Psoas muscle (tissue), 8 donors: ENCODE measurements around the gene PAK5. TPM values are rescaled to one million over a fixed set of nuclear protein-coding genes. Genes with fewer than 3 reads are reported as not detected.

Experiments used
- ATAC-seq, 4 donors: fragments of 200-7000 bp; cut with Tn5 transposase; one replicate each; pipeline ENCODE4 v1.9.1; 2020; ENCODE audit warnings: moderate library complexity in 3 of 4, mild to moderate bottlenecking in 2 of 4
- DNase-seq, 2 donors: peaks; one replicate each; pipeline ENCODE4 v3.0.0-alpha.2; 2020
- H3K27ac ChIP-seq: fragments of 200-600 bp; one replicate; pipeline ENCODE4 v1.8.0; 2022
- H3K27me3 ChIP-seq, 3 donors: fragments of 200-600 bp in 1 of 3; one replicate each; pipeline versions ENCODE4 v1.6.1 to v1.8.0; 2013 to 2022; ENCODE audit warnings: low read length in 2 of 3, mild to moderate bottlenecking in 2 of 3, moderate library complexity in 1 of 3; ENCODE audit not compliant: insufficient read depth in 3 of 3
- H3K36me3 ChIP-seq, 2 donors: fragments of 200-600 bp in 1 of 2; one replicate each; pipeline versions ENCODE4 v1.6.1 to v1.8.0; 2013 to 2022; ENCODE audit warnings: low read depth in 1 of 2, mild to moderate bottlenecking in 1 of 2, moderate library complexity in 1 of 2; ENCODE audit not compliant: insufficient read depth in 1 of 2
- H3K4me1 ChIP-seq: fragments of 200-600 bp; one replicate; pipeline ENCODE4 v1.8.0; 2022
- H3K4me3 ChIP-seq: fragments of 200-600 bp; one replicate; pipeline ENCODE4 v1.8.0; 2022; ENCODE audit warnings: mild to moderate bottlenecking
- H3K9me3 ChIP-seq: fragments of 200-600 bp; one replicate; pipeline ENCODE4 v1.8.0; 2022
- CTCF ChIP-seq: fragments of 200-600 bp; IDR thresholded peaks from one replicate; pipeline ENCODE4 v1.8.0; 2022; ENCODE audit warnings: antibody characterized with exemption
- WGBS, 3 donors: extraction: QIAGEN DNeasy Blood & Tissue Kit; methylation state at CpG; one replicate each; pipeline versions ENCODE4 v1.1.6 to v1.1.7; 2013; 5-methylcytosine and 5-hydroxymethylcytosine counted together
- intact Hi-C, 2 donors: fragments of 100-400 bp; cut with DNase I; formaldehyde crosslinking; loops; one replicate each; pipeline versions ENCODE4 v1.11.0 to v1.14.2; 2022
- polyA plus RNA-seq, 3 donors: library from polyadenylated mRNA; stranded (reverse); fragments of 200-250 nt; gene quantifications; one replicate each; pipeline ENCODE4 v1.2.3, GENCODE V29; 2013
- total RNA-seq, 4 donors: library from RNA; stranded (reverse); fragmentation: NEBNext Ultra II Directional in 2 of 4; extraction: Animal tissue kit (Norgen Biotek cat#: 25700) in 2 of 4; gene quantifications; one replicate each; pipeline versions ENCODE4 v1.2.1 to v1.2.4, GENCODE V29; 2021 to 2023
- donor health status: healthy with polysubstance abuse.
- donor health status: DM: no; HTN: no; CAD: no; lungs with moderate emphysema.
- donor health status: Bipolar disorder and iron deficiency.
- donor health status: healthy.
- donor health status: DM: yes; HTN: yes; CAD: no.
- donor health status: DM: no; HTN: no; CAD: no.
- donor health status: DM: no; HTN: no; CAD: no.
- donor health status: DM: yes; HTN: yes; CAD: no.

PAK5 gene
- total and polyA plus RNA-seq, 7 donors = 0.01 TPM; not detected in 6

DNA sequence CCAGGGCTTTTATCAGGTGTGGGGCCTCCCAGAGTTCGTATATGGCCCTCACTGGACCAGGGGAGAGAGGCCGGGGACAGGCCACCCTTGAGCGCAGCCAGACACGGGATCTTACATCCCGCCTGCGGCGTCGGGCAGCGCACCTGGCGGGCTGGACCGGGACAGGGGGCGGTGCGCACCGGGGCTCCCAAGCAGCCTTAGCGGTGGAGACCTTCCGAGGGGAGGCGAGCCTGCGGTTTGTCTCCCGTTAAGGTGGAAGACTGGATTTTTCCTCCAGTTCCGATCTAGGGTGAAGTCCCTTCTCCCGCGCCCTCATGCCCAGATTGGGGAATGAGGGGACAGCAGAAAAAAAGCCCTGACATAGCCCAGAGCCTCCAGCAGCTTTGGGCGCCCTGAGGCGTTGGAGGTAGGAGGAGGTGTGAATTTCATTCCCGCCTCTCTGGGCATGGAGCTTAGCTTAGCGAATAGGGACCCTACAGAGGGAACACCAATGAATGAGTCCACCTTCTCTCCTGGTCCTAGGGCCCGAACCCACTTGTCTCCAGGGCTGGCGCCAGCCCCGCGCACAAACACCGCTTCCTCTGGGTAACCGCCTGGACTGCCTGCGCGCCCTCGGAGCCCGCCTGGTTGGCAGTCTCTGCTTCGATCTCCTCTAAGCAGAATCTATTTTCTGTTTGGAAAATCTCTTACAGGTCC lies 331.2 kb downstream of the PAK5 start:
- intact Hi-C loops = no loop called here
- 7 to 11% (median 9%) methylated on average over 37 of the region's 37 CpGs for WGBS, 3 donors
- no peak for TF ChIP-seq CTCF
- DNase-seq (no peak), ATAC-seq (no peak)
- no peaks in the 10 kb centered on the region for H3K36me3 ChIP-seq
- peaks cover 6 to 65% (median 12%) of the 10 kb centered on the region in 3 donors for H3K27me3 ChIP-seq
- H3K9me3 ChIP-seq = no peaks in the 10 kb centered on the region
- no peak overlapping the region for H3K4me3 ChIP-seq
- no peaks in the 10 kb centered on the region for H3K4me1 ChIP-seq
- H3K27ac ChIP-seq = no peak overlapping the region

DNA sequence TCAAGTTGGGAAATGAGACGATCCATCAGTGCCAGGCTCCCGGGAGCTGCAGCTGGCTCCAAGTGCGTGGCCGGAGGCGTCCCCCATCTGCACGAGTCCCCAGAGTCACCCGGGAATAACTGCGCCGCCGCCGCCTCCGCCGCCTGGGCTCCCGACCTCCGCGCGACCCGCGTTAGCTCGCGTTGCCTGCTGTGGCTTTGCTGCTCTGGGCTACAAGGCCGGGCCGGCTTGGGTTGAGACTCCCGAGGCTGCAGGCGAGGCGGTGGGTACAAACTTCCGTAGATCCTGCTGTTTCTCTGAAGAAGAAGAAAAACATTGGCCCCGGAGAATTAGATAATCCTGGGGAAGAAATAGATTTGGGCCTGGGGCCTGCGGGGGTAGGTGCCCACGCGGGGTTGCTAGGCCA lies 331.9 kb downstream of the PAK5 start:
- no peak overlapping the region for H3K27ac ChIP-seq
- TF ChIP-seq CTCF = no peak
- H3K4me3 ChIP-seq = peak overlapping the region; percentile 34
- H3K36me3 ChIP-seq = no peaks in the 10 kb centered on the region
- ATAC-seq (no peak), DNase-seq (peak in 1 of 2 donors; percentile 44)
- no peaks in the 10 kb centered on the region for H3K4me1 ChIP-seq
- no peaks in the 10 kb centered on the region for H3K9me3 ChIP-seq
- 1 to 5% (median 2%) methylated on average over 31 of the region's 31 CpGs for whole genome bisulfite sequencing, 3 donors
- peaks cover 6 to 65% (median 12%) of the 10 kb centered on the region in 3 donors for H3K27me3 ChIP-seq
- intact Hi-C loops = no loop called here

GRCh38 chr20:9506280-9506821 lies 332.5 kb downstream of the PAK5 start:
- Histone ChIP-seq H3K27ac (no peak overlapping the region), H3K4me3 (peak overlapping the region; percentile 34), H3K4me1 (no peaks in the 10 kb centered on the region), H3K27me3 (peaks cover 6 to 60% (median 12%) of the 10 kb centered on the region in 3 donors), H3K9me3 (no peaks in the 10 kb centered on the region), H3K36me3 (no peaks in the 10 kb centered on the region)
- 3 to 6% (median 5%) methylated on average over 34 of the region's 34 CpGs for WGBS, 3 donors
- ATAC-seq = no peak
- DNase-seq = no peak
- intact Hi-C loops = no loop called here
- TF ChIP-seq CTCF = no peak

GRCh38 chr20:9503526-9504245 lies 335.2 kb downstream of the PAK5 start:
- Histone ChIP-seq H3K27ac (no peak overlapping the region), H3K9me3 (no peaks in the 10 kb centered on the region), H3K36me3 (no peaks in the 10 kb centered on the region), H3K4me1 (no peaks in the 10 kb centered on the region), H3K27me3 (peaks cover 0 to 35% (median 12%) of the 10 kb centered on the region in 3 donors), H3K4me3 (no peak overlapping the region)
- 44 to 45% (median 44%) methylated on average over 9 of the region's 9 CpGs for WGBS, 3 donors
- no peak for TF ChIP-seq CTCF
- intact Hi-C loops = no loop called here
- DNase-seq (no peak), ATAC-seq (no peak)
